Endothelial cell of umbilical vein (primary cell): Measurements from ENCODE around the gene ATXN2.

ENCODE experiments used
- EZH2 ChIP-seq: IDR thresholded peaks from 2 replicates; pipeline ENCODE4 v1.6.1; 2012; ENCODE audit warnings: borderline replicate concordance, low read depth, mild to moderate bottlenecking, moderate library complexity, low read length, inconsistent platforms; ENCODE audit not compliant: severe bottlenecking
- POLR2A ChIP-seq: IDR thresholded peaks from 2 replicates; pipeline ENCODE4 v1.6.1; 2012; ENCODE audit warnings: low read depth, mild to moderate bottlenecking, control low read depth, low read length
- POLR2AphosphoS5 ChIP-seq: IDR thresholded peaks from 2 replicates; pipeline ENCODE4 v1.6.1; 2012; ENCODE audit warnings: low read depth, mild to moderate bottlenecking, control low read depth, low read length, moderate library complexity; ENCODE audit not compliant: insufficient read depth
- TF ChIP-seq, protein P1 (sequence below): IDR thresholded peaks from 2 replicates; pipeline ENCODE4 v1.6.1; 2011; ENCODE audit not compliant: insufficient read depth, insufficient read length
- TF ChIP-seq, protein P2 (sequence below), 2 donors: IDR thresholded peaks; 1 replicate in 1 of 2; 2 replicates in 1 of 2; pipeline ENCODE4 v1.5.1; 2011; ENCODE audit warnings: low read length in 2 of 2, mild to moderate bottlenecking in 2 of 2, moderate library complexity in 2 of 2, control low read depth in 1 of 2, inconsistent platforms in 1 of 2, low read depth in 1 of 2; ENCODE audit not compliant: insufficient read depth in 1 of 2; ENCODE audit errors: extremely low read depth in 1 of 2

DNA sequence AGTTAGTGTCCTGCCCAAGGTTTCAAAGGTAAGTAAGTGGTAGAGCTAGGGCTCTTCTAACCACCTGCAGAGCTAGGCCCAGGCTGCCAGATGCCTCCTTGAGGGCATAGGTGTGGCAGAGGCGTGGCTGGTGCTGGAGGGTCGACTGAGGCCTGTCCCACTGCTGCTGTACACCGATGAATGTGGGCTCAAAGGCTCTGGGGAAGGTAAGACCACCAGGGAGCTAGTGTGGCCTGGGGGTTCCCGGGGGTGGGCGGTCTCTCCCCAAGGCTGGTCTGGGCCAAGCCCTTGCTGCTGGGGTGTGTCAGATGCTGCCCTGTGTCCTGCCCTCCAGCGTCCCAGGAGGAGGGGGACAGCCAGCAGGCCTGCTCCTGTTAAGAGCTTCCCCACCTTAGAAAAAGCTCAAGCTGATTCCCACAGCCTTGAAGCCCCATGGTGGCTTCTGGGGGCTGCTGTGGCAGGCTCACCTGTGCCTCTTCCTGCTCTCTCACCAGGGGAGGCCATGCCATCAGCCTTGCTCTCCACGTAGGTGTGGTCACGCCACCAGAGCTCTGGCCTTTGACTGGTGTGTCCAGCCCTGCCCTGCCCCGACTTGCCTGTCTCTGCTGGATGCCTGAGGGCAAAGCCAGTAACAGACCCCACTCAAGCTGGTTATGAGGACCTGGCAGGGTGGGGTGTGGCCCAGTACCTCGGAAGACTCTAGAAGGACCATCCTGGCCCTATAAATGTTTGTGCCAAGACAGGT lies 156.6 kb downstream of the ATXN2 start:
- TF ChIP-seq POLR2A (no peak), POLR2AphosphoS5 (peak; percentile 6), EZH2 (no peak)
- TF ChIP-seq, protein P1, sequence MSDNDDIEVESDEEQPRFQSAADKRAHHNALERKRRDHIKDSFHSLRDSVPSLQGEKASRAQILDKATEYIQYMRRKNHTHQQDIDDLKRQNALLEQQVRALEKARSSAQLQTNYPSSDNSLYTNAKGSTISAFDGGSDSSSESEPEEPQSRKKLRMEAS, result no peak
- TF ChIP-seq, protein P2, sequence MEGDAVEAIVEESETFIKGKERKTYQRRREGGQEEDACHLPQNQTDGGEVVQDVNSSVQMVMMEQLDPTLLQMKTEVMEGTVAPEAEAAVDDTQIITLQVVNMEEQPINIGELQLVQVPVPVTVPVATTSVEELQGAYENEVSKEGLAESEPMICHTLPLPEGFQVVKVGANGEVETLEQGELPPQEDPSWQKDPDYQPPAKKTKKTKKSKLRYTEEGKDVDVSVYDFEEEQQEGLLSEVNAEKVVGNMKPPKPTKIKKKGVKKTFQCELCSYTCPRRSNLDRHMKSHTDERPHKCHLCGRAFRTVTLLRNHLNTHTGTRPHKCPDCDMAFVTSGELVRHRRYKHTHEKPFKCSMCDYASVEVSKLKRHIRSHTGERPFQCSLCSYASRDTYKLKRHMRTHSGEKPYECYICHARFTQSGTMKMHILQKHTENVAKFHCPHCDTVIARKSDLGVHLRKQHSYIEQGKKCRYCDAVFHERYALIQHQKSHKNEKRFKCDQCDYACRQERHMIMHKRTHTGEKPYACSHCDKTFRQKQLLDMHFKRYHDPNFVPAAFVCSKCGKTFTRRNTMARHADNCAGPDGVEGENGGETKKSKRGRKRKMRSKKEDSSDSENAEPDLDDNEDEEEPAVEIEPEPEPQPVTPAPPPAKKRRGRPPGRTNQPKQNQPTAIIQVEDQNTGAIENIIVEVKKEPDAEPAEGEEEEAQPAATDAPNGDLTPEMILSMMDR (IDR thresholded peaks at IDR 0.05; ENCODE audit: extremely low read depth in 1 of 2, insufficient read depth in 1 of 2, low read depth in 1 of 2, low read length in 2 of 2), result no peak
